ENCODE measurements around the gene ABTB2. TPM values are rescaled to one million over a fixed set of nuclear protein-coding genes. Genes with fewer than 3 reads are reported as not detected.

ABTB2 gene
- total RNA-seq, 4 donors from 2014 or later = 0.79 to 4.1 (median 3.7) TPM

GRCh38 chr11:34224434-34224966, 133.3 kb downstream of the ABTB2 start:
- intact Hi-C loops (cut with DNase I) = no loop called here
- no peaks in the 10 kb centered on the region for H3K36me3 ChIP-seq
- TF ChIP-seq CTCF (IDR thresholded peaks at IDR 0.05) (no peak), POLR2A (IDR thresholded peaks at IDR 0.05) (no peak)
- H3K27me3 ChIP-seq = no peaks in the 10 kb centered on the region
- DNase-seq = no peak
- H3K4me3 ChIP-seq = no peak overlapping the region
- no peaks in the 10 kb centered on the region for H3K9me3 ChIP-seq
- WGBS, 2 donors = 77 to 79% methylated on average over 4 to 5 of the region's 5 CpGs
- H3K4me1 ChIP-seq = peaks cover 0 to 13% (median 4%) of the 10 kb centered on the region in 3 donors
- H3K27ac ChIP-seq = no peak overlapping the region

GRCh38 chr11:34223907-34224306, 133.9 kb downstream of the ABTB2 start:
- no peak for TF ChIP-seq CTCF (IDR thresholded peaks at IDR 0.05)
- no peak for TF ChIP-seq POLR2A (IDR thresholded peaks at IDR 0.05)
- Histone ChIP-seq H3K9me3 (no peaks in the 10 kb centered on the region), H3K4me3 (no peak overlapping the region), H3K36me3 (no peaks in the 10 kb centered on the region), H3K27ac (peak overlapping the region in 1 of 4 donors; percentile 38), H3K4me1 (peaks cover 0 to 13% (median 4%) of the 10 kb centered on the region in 3 donors), H3K27me3 (no peaks in the 10 kb centered on the region)
- 93% methylated on average over 2 of the region's 2 CpGs for WGBS, 2 donors
- DNase-seq = no peak
- intact Hi-C loops (cut with DNase I) = no loop called here

GRCh38 chr11:34223021-34223813, 134.6 kb downstream of the ABTB2 start:
- Histone ChIP-seq H3K4me3 (no peak overlapping the region), H3K27ac (peak overlapping the region in 2 of 4 donors; percentile 15 to 38), H3K27me3 (no peaks in the 10 kb centered on the region), H3K36me3 (no peaks in the 10 kb centered on the region), H3K4me1 (peaks cover 0 to 13% (median 4%) of the 10 kb centered on the region in 3 donors), H3K9me3 (no peaks in the 10 kb centered on the region)
- intact Hi-C loops (cut with DNase I) = no loop called here
- TF ChIP-seq POLR2A (IDR thresholded peaks at IDR 0.05) = no peak
- no peak for TF ChIP-seq CTCF (IDR thresholded peaks at IDR 0.05)
- WGBS, 2 donors = 61 to 66% methylated on average over 13 to 16 of the region's 17 CpGs
- no peak for DNase-seq

GRCh38 chr11:34222030-34222429, 135.8 kb downstream of the ABTB2 start:
- no peaks in the 10 kb centered on the region for H3K27me3 ChIP-seq
- no peak for TF ChIP-seq POLR2A (IDR thresholded peaks at IDR 0.05)
- no peak for TF ChIP-seq CTCF (IDR thresholded peaks at IDR 0.05)
- H3K9me3 ChIP-seq = no peaks in the 10 kb centered on the region
- intact Hi-C loops (cut with DNase I) = no loop called here
- H3K27ac ChIP-seq = no peak overlapping the region
- no peak overlapping the region for H3K4me3 ChIP-seq
- H3K36me3 ChIP-seq = no peaks in the 10 kb centered on the region
- peaks cover 0 to 13% (median 4%) of the 10 kb centered on the region in 3 donors for H3K4me1 ChIP-seq
- no peak for DNase-seq

GRCh38 chr11:34219941-34220370, 137.9 kb downstream of the ABTB2 start:
- intact Hi-C loops (cut with DNase I) = no loop called here

More at GRCh38 chr11:34219941-34220370, 137.9 kb downstream of the ABTB2 start:
- TF ChIP-seq CTCF (IDR thresholded peaks at IDR 0.05) = no peak
- no peak for TF ChIP-seq POLR2A (IDR thresholded peaks at IDR 0.05)
- H3K27me3 ChIP-seq = no peaks in the 10 kb centered on the region
- no peak overlapping the region for H3K4me3 ChIP-seq
- H3K36me3 ChIP-seq = no peaks in the 10 kb centered on the region
- no peak for DNase-seq
- 81 to 84% methylated on average over 4 to 5 of the region's 5 CpGs for WGBS, 2 donors
- peaks cover 0 to 13% (median 4%) of the 10 kb centered on the region in 3 donors for H3K4me1 ChIP-seq
- no peak overlapping the region for H3K27ac ChIP-seq
- no peaks in the 10 kb centered on the region for H3K9me3 ChIP-seq

Data from esophagus squamous epithelium (tissue), 5 donors.